Ecto neural progenitor cell (in vitro differentiated cells): ENCODE data around the gene TCF12.
"Not testable (repeated sequence)": the region's sequence is repeated elsewhere in the genome, so short reads cannot be mapped to it uniquely, and the experiment has no call there.

Source experiments
- DNase-seq: peaks from one replicate; pipeline ENCODE4 v3.0.0-alpha.2; 2018; ENCODE audit warnings: low spot score

TCF12 gene

GRCh38 chr15:57138349-57138788, 219.9 kb downstream of the TCF12 start:
- peak; percentile 56 for DNase-seq

GRCh38 chr15:57143511-57144078, 225.2 kb downstream of the TCF12 start:
- no peak for DNase-seq

- DNase-seq = no peak
Measured at GRCh38 chr15:57144448-57144847, 226.0 kb downstream of the TCF12 start.

- DNase-seq = no peak
Measured at GRCh38 chr15:57146506-57147201, 228.2 kb downstream of the TCF12 start.

- no peak for DNase-seq
Measured at GRCh38 chr15:57147621-57148020, 229.2 kb downstream of the TCF12 start.

GRCh38 chr15:57148262-57148661, 229.8 kb downstream of the TCF12 start:
- DNase-seq = no peak

- DNase-seq = no peak
Measured at GRCh38 chr15:57149196-57149595, 230.8 kb downstream of the TCF12 start.

- no peak for DNase-seq
Measured at GRCh38 chr15:57150066-57150865, 231.8 kb downstream of the TCF12 start.

GRCh38 chr15:57150866-57151203, 232.4 kb downstream of the TCF12 start:
- not testable (repeated sequence) for DNase-seq

GRCh38 chr15:57152133-57152532, 233.7 kb downstream of the TCF12 start:
- no peak for DNase-seq

- DNase-seq = no peak
Measured at GRCh38 chr15:57152666-57153539, 234.5 kb downstream of the TCF12 start.

GRCh38 chr15:57156210-57156884, 237.9 kb downstream of the TCF12 start:
- DNase-seq = no peak

- DNase-seq = no peak
Measured at GRCh38 chr15:57158589-57158988, 240.1 kb downstream of the TCF12 start.

GRCh38 chr15:57158997-57159668, 240.7 kb downstream of the TCF12 start:
- no peak for DNase-seq

- DNase-seq = no peak
Measured at GRCh38 chr15:57159767-57160166, 241.3 kb downstream of the TCF12 start.

GRCh38 chr15:57160823-57161560, 242.5 kb downstream of the TCF12 start:
- DNase-seq = no peak

GRCh38 chr15:57164251-57164650, 245.8 kb downstream of the TCF12 start:
- DNase-seq = not testable (repeated sequence)

GRCh38 chr15:57165992-57166391, 247.5 kb downstream of the TCF12 start:
- no peak for DNase-seq

GRCh38 chr15:57167821-57168395, 249.5 kb downstream of the TCF12 start:
- DNase-seq = no peak

- DNase-seq = no peak
Measured at GRCh38 chr15:57169643-57170042, 251.2 kb downstream of the TCF12 start.
